ENCODE measurements around the gene SLC17A6.

GRCh38 chr11:22346282-22346681 is 8.1 kb downstream of the SLC17A6 start:
- TF ChIP-seq, protein P1, sequence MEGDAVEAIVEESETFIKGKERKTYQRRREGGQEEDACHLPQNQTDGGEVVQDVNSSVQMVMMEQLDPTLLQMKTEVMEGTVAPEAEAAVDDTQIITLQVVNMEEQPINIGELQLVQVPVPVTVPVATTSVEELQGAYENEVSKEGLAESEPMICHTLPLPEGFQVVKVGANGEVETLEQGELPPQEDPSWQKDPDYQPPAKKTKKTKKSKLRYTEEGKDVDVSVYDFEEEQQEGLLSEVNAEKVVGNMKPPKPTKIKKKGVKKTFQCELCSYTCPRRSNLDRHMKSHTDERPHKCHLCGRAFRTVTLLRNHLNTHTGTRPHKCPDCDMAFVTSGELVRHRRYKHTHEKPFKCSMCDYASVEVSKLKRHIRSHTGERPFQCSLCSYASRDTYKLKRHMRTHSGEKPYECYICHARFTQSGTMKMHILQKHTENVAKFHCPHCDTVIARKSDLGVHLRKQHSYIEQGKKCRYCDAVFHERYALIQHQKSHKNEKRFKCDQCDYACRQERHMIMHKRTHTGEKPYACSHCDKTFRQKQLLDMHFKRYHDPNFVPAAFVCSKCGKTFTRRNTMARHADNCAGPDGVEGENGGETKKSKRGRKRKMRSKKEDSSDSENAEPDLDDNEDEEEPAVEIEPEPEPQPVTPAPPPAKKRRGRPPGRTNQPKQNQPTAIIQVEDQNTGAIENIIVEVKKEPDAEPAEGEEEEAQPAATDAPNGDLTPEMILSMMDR (conservative IDR thresholded peaks at IDR 0.05; ENCODE audit: low read depth, low read length): no peak
- TF ChIP-seq EZH2 (IDR thresholded peaks at IDR 0.05; ENCODE audit: borderline replicate concordance, low read depth, low read length, poor library complexity, severe bottlenecking): no peak
